Measurements from ENCODE around the gene SORCS3.

Gene SORCS3

GRCh38 chr10:105206616-105207015, 565.5 kb downstream of the SORCS3 start:
- DNase-seq, result no peak

GRCh38 chr10:105207476-105207995, 566.4 kb downstream of the SORCS3 start:
- DNase-seq, result no peak

GRCh38 chr10:105210546-105210945, 569.5 kb downstream of the SORCS3 start:
- no peak for DNase-seq

- no peak for DNase-seq
Observed at GRCh38 chr10:105237685-105238084, 596.6 kb downstream of the SORCS3 start.

GRCh38 chr10:105239311-105240219, 598.5 kb downstream of the SORCS3 start:
- no peak for DNase-seq

GRCh38 chr10:105241254-105241653, 600.2 kb downstream of the SORCS3 start:
- DNase-seq, result no peak

GRCh38 chr10:105243381-105243780, 602.3 kb downstream of the SORCS3 start:
- DNase-seq, result no peak

GRCh38 chr10:105243825-105244224, 602.7 kb downstream of the SORCS3 start:
- DNase-seq, result no peak

GRCh38 chr10:105247831-105248499, 606.9 kb downstream of the SORCS3 start:
- DNase-seq, result no peak

- no peak for DNase-seq
Observed at GRCh38 chr10:105252911-105253310, 611.8 kb downstream of the SORCS3 start.

- DNase-seq, result no peak
Observed at GRCh38 chr10:105253515-105254212, 612.6 kb downstream of the SORCS3 start.

GRCh38 chr10:105258036-105258673, 617.1 kb downstream of the SORCS3 start:
- no peak for DNase-seq

- no peak for DNase-seq
Observed at GRCh38 chr10:105258674-105259065, 617.6 kb downstream of the SORCS3 start.

GRCh38 chr10:105259201-105259600, 618.1 kb downstream of the SORCS3 start:
- DNase-seq, result no peak

- DNase-seq, result no peak
Observed at GRCh38 chr10:105262666-105263065, 621.6 kb downstream of the SORCS3 start.

GRCh38 chr10:105266966-105267539, 626.0 kb downstream of the SORCS3 start:
- no peak for DNase-seq

- no peak for DNase-seq
Observed at GRCh38 chr10:105268961-105269360, 627.9 kb downstream of the SORCS3 start.

GRCh38 chr10:105269689-105270088, 628.6 kb downstream of the SORCS3 start:
- DNase-seq, result no peak

GRCh38 chr10:105274556-105275070, 633.5 kb downstream of the SORCS3 start:
- no peak for DNase-seq

- DNase-seq, result no peak
Observed at GRCh38 chr10:105278439-105278838, 637.3 kb downstream of the SORCS3 start.

GRCh38 chr10:105279101-105279500, 638.0 kb downstream of the SORCS3 start:
- DNase-seq, result no peak

- no peak for DNase-seq
Observed at GRCh38 chr10:105280895-105281294, 639.8 kb downstream of the SORCS3 start.

Data from COR-L47 (cell line).